HEK293 (cell line): ENCODE data around the gene LCN2.

Source experiments
- MYNN ChIP-seq: fragments of 450-650 bp; formaldehyde crosslinking; IDR thresholded peaks from 2 replicates; pipeline ENCODE4 v1.5.1; 2016; ENCODE audit warnings: missing biosample characterization, missing genetic modification characterization, borderline replicate concordance
- PRDM1 ChIP-seq: fragments of 450-650 bp; formaldehyde crosslinking; IDR thresholded peaks from 2 replicates; pipeline ENCODE4; 2016; ENCODE audit warnings: missing biosample characterization, missing genetic modification characterization
- SETDB1 ChIP-seq: IDR thresholded peaks from one replicate; pipeline ENCODE4 v1.6.1; 2017; ENCODE audit warnings: mild to moderate bottlenecking, low read length, moderate library complexity, mixed read lengths; ENCODE audit not compliant: insufficient read length
- SP7 ChIP-seq: fragments of 450-650 bp; formaldehyde crosslinking; IDR thresholded peaks from 2 replicates; pipeline ENCODE4 v1.5.1; 2016; ENCODE audit warnings: missing biosample characterization, missing genetic modification characterization
- YY2 ChIP-seq: fragments of 450-650 bp; formaldehyde crosslinking; IDR thresholded peaks from 2 replicates; pipeline ENCODE4 v1.5.1; 2016; ENCODE audit warnings: missing biosample characterization, missing genetic modification characterization
- ZBTB1 ChIP-seq: fragments of 450-650 bp; formaldehyde crosslinking; IDR thresholded peaks from 2 replicates; pipeline ENCODE4 v1.5.1; 2016; ENCODE audit warnings: missing biosample characterization, missing genetic modification characterization
- ZFHX2 ChIP-seq: fragments of 450-650 bp; formaldehyde crosslinking; conservative IDR thresholded peaks from 2 replicates; pipeline ENCODE4 v1.5.1; 2016; ENCODE audit warnings: missing biosample characterization, missing genetic modification characterization
- ZNF112 ChIP-seq: fragments of 450-650 bp; formaldehyde crosslinking; IDR thresholded peaks from 2 replicates; pipeline ENCODE4 v1.5.0; 2017; ENCODE audit warnings: missing biosample characterization, missing genetic modification characterization
- ZNF132 ChIP-seq: fragments of 450-650 bp; formaldehyde crosslinking; IDR thresholded peaks from 2 replicates; pipeline ENCODE4 v1.5.1; 2017; ENCODE audit warnings: missing biosample characterization, missing genetic modification characterization, borderline replicate concordance
- ZNF211 ChIP-seq: fragments of 450-650 bp; formaldehyde crosslinking; IDR thresholded peaks from 2 replicates; pipeline ENCODE4 v1.5.1; 2016; ENCODE audit warnings: low read depth, missing biosample characterization, missing genetic modification characterization
- ZNF223 ChIP-seq: fragments of 450-650 bp; formaldehyde crosslinking; IDR thresholded peaks from 2 replicates; pipeline ENCODE4 v1.5.1; 2016; ENCODE audit warnings: missing biosample characterization, missing genetic modification characterization
- ZNF335 ChIP-seq: fragments of 450-650 bp; formaldehyde crosslinking; conservative IDR thresholded peaks from 2 replicates; pipeline ENCODE4 v1.5.1; 2016; ENCODE audit warnings: missing biosample characterization, missing genetic modification characterization
- ZNF391 ChIP-seq: fragments of 450-650 bp; formaldehyde crosslinking; IDR thresholded peaks from 2 replicates; pipeline ENCODE4 v1.5.1; 2016; ENCODE audit warnings: low read depth, missing biosample characterization, missing genetic modification characterization, borderline replicate concordance
- ZNF404 ChIP-seq: fragments of 450-650 bp; formaldehyde crosslinking; IDR thresholded peaks from 2 replicates; pipeline ENCODE4 v1.5.1; 2017; ENCODE audit warnings: missing biosample characterization, missing genetic modification characterization
- ZNF521 ChIP-seq: fragments of 450-650 bp; formaldehyde crosslinking; IDR thresholded peaks from 2 replicates; pipeline ENCODE4 v1.5.1; 2017; ENCODE audit warnings: missing biosample characterization, mild to moderate bottlenecking, missing genetic modification characterization
- ZNF558 ChIP-seq: fragments of 450-650 bp; formaldehyde crosslinking; IDR thresholded peaks from 2 replicates; pipeline ENCODE4 v1.5.1; 2016; ENCODE audit warnings: missing biosample characterization, missing genetic modification characterization
- ZNF560 ChIP-seq: fragments of 450-650 bp; formaldehyde crosslinking; IDR thresholded peaks from 2 replicates; pipeline ENCODE4 v1.5.1; 2017; ENCODE audit warnings: missing biosample characterization, missing genetic modification characterization, borderline replicate concordance
- ZNF610 ChIP-seq: fragments of 450-650 bp; formaldehyde crosslinking; IDR thresholded peaks from 2 replicates; pipeline ENCODE4 v1.5.1; 2016; ENCODE audit warnings: missing biosample characterization, missing genetic modification characterization, borderline replicate concordance
- ZNF621 ChIP-seq: fragments of 450-650 bp; formaldehyde crosslinking; IDR thresholded peaks from 2 replicates; pipeline ENCODE4 v1.5.1; 2017; ENCODE audit warnings: missing biosample characterization, missing genetic modification characterization
- ZNF658 ChIP-seq: fragments of 450-650 bp; formaldehyde crosslinking; IDR thresholded peaks from 2 replicates; pipeline ENCODE4; 2016; ENCODE audit warnings: missing biosample characterization, missing genetic modification characterization
- TF ChIP-seq, protein P1 (sequence below): fragments of 450-650 bp; formaldehyde crosslinking; IDR thresholded peaks from 2 replicates; pipeline ENCODE4 v1.5.1; 2016; ENCODE audit warnings: missing biosample characterization, missing genetic modification characterization
- TF ChIP-seq, protein P2 (sequence below): fragments of 450-650 bp; formaldehyde crosslinking; IDR thresholded peaks from 2 replicates; pipeline ENCODE4 v1.5.1; 2016; ENCODE audit warnings: missing biosample characterization, missing genetic modification characterization
- TF ChIP-seq, protein P3 (sequence below): fragments of 450-650 bp; formaldehyde crosslinking; IDR thresholded peaks from 2 replicates; pipeline ENCODE4 v1.5.1; 2016; ENCODE audit warnings: missing biosample characterization, missing genetic modification characterization
- TF ChIP-seq, protein P4 (sequence below): fragments of 450-650 bp; formaldehyde crosslinking; IDR thresholded peaks from 2 replicates; pipeline ENCODE4 v1.5.1; 2016; ENCODE audit warnings: missing biosample characterization, missing genetic modification characterization
- TF ChIP-seq, protein P5 (sequence below): fragments of 450-650 bp; formaldehyde crosslinking; IDR thresholded peaks from 2 replicates; pipeline ENCODE4 v1.5.1; 2016; ENCODE audit warnings: missing biosample characterization, missing genetic modification characterization, borderline replicate concordance

LCN2 gene

DNA sequence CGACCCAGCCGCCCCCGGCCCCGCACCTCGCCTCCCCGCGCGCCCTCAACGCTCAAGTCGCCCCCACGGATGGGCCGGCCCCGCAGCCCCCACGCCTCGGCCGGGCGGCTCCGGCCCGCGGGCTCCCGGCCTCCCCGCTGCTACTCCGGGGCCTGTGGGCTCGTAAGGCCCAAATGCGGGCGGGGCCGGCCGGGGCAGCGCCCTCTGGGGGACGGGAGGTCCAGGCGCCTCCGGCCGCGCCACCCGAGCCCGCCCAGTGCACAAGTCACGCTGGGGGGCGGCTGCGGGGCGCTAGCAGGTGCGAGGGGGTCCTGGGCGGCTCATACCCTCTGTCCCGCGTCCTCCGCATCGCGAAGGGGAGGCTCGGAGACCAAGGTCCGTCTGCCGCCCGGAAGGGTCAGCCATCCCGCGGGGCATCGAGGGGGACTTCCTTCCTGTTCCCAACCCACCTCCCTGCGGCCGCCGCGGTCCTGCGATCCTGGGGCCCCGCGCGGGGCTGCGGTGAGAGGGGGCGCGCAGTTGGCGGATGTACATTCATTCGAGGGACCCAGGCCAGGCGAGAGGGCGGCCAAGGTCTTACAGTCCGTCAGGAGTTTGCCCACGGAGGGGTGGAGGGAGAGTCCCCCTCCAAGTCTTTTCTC is 42.3 kb downstream of the LCN2 start, which contains the start of gene CIZ1 (continued):
- TF ChIP-seq, protein P1, sequence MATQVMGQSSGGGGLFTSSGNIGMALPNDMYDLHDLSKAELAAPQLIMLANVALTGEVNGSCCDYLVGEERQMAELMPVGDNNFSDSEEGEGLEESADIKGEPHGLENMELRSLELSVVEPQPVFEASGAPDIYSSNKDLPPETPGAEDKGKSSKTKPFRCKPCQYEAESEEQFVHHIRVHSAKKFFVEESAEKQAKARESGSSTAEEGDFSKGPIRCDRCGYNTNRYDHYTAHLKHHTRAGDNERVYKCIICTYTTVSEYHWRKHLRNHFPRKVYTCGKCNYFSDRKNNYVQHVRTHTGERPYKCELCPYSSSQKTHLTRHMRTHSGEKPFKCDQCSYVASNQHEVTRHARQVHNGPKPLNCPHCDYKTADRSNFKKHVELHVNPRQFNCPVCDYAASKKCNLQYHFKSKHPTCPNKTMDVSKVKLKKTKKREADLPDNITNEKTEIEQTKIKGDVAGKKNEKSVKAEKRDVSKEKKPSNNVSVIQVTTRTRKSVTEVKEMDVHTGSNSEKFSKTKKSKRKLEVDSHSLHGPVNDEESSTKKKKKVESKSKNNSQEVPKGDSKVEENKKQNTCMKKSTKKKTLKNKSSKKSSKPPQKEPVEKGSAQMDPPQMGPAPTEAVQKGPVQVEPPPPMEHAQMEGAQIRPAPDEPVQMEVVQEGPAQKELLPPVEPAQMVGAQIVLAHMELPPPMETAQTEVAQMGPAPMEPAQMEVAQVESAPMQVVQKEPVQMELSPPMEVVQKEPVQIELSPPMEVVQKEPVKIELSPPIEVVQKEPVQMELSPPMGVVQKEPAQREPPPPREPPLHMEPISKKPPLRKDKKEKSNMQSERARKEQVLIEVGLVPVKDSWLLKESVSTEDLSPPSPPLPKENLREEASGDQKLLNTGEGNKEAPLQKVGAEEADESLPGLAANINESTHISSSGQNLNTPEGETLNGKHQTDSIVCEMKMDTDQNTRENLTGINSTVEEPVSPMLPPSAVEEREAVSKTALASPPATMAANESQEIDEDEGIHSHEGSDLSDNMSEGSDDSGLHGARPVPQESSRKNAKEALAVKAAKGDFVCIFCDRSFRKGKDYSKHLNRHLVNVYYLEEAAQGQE (tag by site-specific recombination) = no peak
- no peak for TF ChIP-seq ZNF112
- TF ChIP-seq ZBTB1 (tag by site-specific recombination) = no peak
- TF ChIP-seq, protein P2, sequence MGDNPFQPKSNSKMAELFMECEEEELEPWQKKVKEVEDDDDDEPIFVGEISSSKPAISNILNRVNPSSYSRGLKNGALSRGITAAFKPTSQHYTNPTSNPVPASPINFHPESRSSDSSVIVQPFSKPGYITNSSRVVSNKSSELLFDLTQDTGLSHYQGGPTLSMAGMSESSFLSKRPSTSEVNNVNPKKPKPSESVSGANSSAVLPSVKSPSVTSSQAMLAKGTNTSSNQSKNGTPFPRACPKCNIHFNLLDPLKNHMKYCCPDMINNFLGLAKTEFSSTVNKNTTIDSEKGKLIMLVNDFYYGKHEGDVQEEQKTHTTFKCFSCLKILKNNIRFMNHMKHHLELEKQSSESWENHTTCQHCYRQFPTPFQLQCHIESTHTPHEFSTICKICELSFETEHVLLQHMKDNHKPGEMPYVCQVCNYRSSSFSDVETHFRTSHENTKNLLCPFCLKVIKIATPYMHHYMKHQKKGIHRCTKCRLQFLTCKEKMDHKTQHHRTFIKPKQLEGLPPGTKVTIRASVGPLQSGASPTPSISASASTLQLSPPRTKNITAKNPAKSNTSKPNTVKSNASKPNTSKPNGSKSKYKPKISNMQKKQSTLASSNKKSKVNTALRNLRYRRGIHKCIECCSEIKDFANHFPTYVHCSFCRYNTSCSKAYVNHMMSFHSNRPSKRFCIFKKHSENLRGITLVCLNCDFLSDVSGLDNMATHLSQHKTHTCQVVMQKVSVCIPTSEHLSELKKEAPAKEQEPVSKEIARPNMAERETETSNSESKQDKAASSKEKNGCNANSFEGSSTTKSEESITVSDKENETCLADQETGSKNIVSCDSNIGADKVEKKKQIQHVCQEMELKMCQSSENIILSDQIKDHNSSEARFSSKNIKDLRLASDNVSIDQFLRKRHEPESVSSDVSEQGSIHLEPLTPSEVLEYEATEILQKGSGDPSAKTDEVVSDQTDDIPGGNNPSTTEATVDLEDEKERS (tag by site-specific recombination) = no peak
- no peak for TF ChIP-seq ZFHX2 (tag by site-specific recombination)
- no peak for TF ChIP-seq MYNN (tag by site-specific recombination)
- no peak for TF ChIP-seq ZNF132 (tag by site-specific recombination)
- TF ChIP-seq ZNF621 = no peak
- no peak for TF ChIP-seq ZNF223
- no peak for TF ChIP-seq ZNF211 (tag by site-specific recombination)
- no peak for TF ChIP-seq ZNF521 (tag by site-specific recombination)
- TF ChIP-seq SP7 (tag by site-specific recombination) = peak; percentile 58
- TF ChIP-seq PRDM1 (tag by site-specific recombination) = no peak
- TF ChIP-seq, protein P3, sequence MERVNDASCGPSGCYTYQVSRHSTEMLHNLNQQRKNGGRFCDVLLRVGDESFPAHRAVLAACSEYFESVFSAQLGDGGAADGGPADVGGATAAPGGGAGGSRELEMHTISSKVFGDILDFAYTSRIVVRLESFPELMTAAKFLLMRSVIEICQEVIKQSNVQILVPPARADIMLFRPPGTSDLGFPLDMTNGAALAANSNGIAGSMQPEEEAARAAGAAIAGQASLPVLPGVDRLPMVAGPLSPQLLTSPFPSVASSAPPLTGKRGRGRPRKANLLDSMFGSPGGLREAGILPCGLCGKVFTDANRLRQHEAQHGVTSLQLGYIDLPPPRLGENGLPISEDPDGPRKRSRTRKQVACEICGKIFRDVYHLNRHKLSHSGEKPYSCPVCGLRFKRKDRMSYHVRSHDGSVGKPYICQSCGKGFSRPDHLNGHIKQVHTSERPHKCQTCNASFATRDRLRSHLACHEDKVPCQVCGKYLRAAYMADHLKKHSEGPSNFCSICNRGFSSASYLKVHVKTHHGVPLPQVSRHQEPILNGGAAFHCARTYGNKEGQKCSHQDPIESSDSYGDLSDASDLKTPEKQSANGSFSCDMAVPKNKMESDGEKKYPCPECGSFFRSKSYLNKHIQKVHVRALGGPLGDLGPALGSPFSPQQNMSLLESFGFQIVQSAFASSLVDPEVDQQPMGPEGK (tag by site-specific recombination) = peak; percentile 85
- TF ChIP-seq, protein P4, sequence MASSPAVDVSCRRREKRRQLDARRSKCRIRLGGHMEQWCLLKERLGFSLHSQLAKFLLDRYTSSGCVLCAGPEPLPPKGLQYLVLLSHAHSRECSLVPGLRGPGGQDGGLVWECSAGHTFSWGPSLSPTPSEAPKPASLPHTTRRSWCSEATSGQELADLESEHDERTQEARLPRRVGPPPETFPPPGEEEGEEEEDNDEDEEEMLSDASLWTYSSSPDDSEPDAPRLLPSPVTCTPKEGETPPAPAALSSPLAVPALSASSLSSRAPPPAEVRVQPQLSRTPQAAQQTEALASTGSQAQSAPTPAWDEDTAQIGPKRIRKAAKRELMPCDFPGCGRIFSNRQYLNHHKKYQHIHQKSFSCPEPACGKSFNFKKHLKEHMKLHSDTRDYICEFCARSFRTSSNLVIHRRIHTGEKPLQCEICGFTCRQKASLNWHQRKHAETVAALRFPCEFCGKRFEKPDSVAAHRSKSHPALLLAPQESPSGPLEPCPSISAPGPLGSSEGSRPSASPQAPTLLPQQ = peak; percentile 69; the same call in 1 of the 2 replicates
- TF ChIP-seq ZNF610 (tag by site-specific recombination) = peak; percentile 49; the same call in 1 of the 2 replicates
- TF ChIP-seq YY2 (tag by site-specific recombination) = peak; percentile 38; the same call in 1 of the 2 replicates
- no peak for TF ChIP-seq ZNF391 (tag by site-specific recombination)
- TF ChIP-seq ZNF335 (tag by site-specific recombination) = peak; percentile 85
- TF ChIP-seq ZNF658 = no peak
- TF ChIP-seq ZNF558 (tag by site-specific recombination) = no peak
- TF ChIP-seq, protein P5, sequence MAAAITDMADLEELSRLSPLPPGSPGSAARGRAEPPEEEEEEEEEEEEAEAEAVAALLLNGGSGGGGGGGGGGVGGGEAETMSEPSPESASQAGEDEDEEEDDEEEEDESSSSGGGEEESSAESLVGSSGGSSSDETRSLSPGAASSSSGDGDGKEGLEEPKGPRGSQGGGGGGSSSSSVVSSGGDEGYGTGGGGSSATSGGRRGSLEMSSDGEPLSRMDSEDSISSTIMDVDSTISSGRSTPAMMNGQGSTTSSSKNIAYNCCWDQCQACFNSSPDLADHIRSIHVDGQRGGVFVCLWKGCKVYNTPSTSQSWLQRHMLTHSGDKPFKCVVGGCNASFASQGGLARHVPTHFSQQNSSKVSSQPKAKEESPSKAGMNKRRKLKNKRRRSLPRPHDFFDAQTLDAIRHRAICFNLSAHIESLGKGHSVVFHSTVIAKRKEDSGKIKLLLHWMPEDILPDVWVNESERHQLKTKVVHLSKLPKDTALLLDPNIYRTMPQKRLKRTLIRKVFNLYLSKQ (tag by site-specific recombination) = no peak
- TF ChIP-seq ZNF404 (tag by site-specific recombination) = no peak
- TF ChIP-seq SETDB1 = no peak
- no peak for TF ChIP-seq ZNF560 (tag by site-specific recombination)
